HEK293 (cell line): ENCODE measurements around the gene HDC.

Experiments
- CTCF ChIA-PET: fragments of 350-600 bp; formaldehyde crosslinking; extraction: SDS; loops from one replicate; lab custom pipeline; 2021; ENCODE audit warnings: antibody characterized with exemption; lab: Yijun Ruan, JAX
- POLR2A ChIA-PET: fragments of 300-600 bp; formaldehyde crosslinking; extraction: SDS; loops from one replicate; lab custom pipeline; 2020; ENCODE audit warnings: antibody characterized with exemption, inconsistent platforms; lab: Yijun Ruan, JAX
- H3K27ac ChIP-seq: fragments of 200-500 bp; sonication (Bioruptor generic); 2 replicates; pipeline ENCODE4 v1.5.1; 2014; ENCODE audit warnings: low read depth, low read length, control low read depth, inconsistent platforms; ENCODE audit errors: extremely low read depth
- H3K36me3 ChIP-seq, 2 experiments: fragments of 200-500 bp in 1 of 2; sonication (Bioruptor generic) in 1 of 2; 1 replicate in 1 of 2; 2 replicates in 1 of 2; pipeline ENCODE4 v1.5.1; 2014 to 2017; ENCODE audit warnings: inconsistent platforms in 2 of 2, low read length in 2 of 2; ENCODE audit not compliant: control insufficient read depth in 2 of 2, insufficient read depth in 1 of 2
- H3K4me1 ChIP-seq: fragments of 200-500 bp; sonication (Bioruptor generic); 2 replicates; pipeline ENCODE4 v1.5.1; 2014; ENCODE audit warnings: mild to moderate bottlenecking, low read length, inconsistent platforms; ENCODE audit not compliant: control insufficient read depth, insufficient read depth
- H3K4me3 ChIP-seq: 2 replicates; pipeline ENCODE4 v1.5.1; 2011; ENCODE audit warnings: low read depth, mild to moderate bottlenecking, control low read depth, low read length, moderate library complexity
- H3K9me3 ChIP-seq: fragments of 200-500 bp; sonication (Bioruptor generic); 2 replicates; pipeline ENCODE4 v1.5.1; 2014; ENCODE audit warnings: low read depth, low read length, inconsistent platforms; ENCODE audit not compliant: control insufficient read depth, insufficient read depth
- BCL11B ChIP-seq: fragments of 450-650 bp; formaldehyde crosslinking; IDR thresholded peaks from 2 replicates; pipeline ENCODE4 v1.5.1; 2016; ENCODE audit warnings: low read depth, missing biosample characterization, missing genetic modification characterization
- HOXD13 ChIP-seq: sonication (generic); formaldehyde crosslinking; IDR thresholded peaks from 2 replicates; pipeline ENCODE4 v1.8.0; 2022; ENCODE audit warnings: missing genetic modification reagents, borderline replicate concordance
- ZNF157 ChIP-seq: fragments of 450-650 bp; formaldehyde crosslinking; IDR thresholded peaks from 2 replicates; pipeline ENCODE4 v1.5.1; 2016; ENCODE audit warnings: missing biosample characterization, missing genetic modification characterization
- ZNF174 ChIP-seq: fragments of 450-650 bp; formaldehyde crosslinking; IDR thresholded peaks from 2 replicates; pipeline ENCODE4 v1.5.0; 2017; ENCODE audit warnings: missing biosample characterization, mild to moderate bottlenecking, missing genetic modification characterization
- ZNF560 ChIP-seq: fragments of 450-650 bp; formaldehyde crosslinking; IDR thresholded peaks from 2 replicates; pipeline ENCODE4 v1.5.1; 2017; ENCODE audit warnings: missing biosample characterization, missing genetic modification characterization, borderline replicate concordance
- ZNF580 ChIP-seq: fragments of 450-650 bp; formaldehyde crosslinking; IDR thresholded peaks from 2 replicates; pipeline ENCODE4 v1.5.1; 2016; ENCODE audit warnings: missing biosample characterization, missing genetic modification characterization
- ZNF610 ChIP-seq: fragments of 450-650 bp; formaldehyde crosslinking; IDR thresholded peaks from 2 replicates; pipeline ENCODE4 v1.5.1; 2016; ENCODE audit warnings: missing biosample characterization, missing genetic modification characterization, borderline replicate concordance
- ZNF623 ChIP-seq: fragments of 450-650 bp; formaldehyde crosslinking; IDR thresholded peaks from 2 replicates; pipeline ENCODE4 v1.5.1; 2016; ENCODE audit warnings: missing biosample characterization, missing genetic modification characterization
- ZNF704 ChIP-seq: fragments of 450-650 bp; formaldehyde crosslinking; IDR thresholded peaks from 2 replicates; pipeline ENCODE4 v1.5.1; 2016; ENCODE audit warnings: missing biosample characterization, missing genetic modification characterization
- ZNF76 ChIP-seq: fragments of 450-650 bp; formaldehyde crosslinking; IDR thresholded peaks from 2 replicates; pipeline ENCODE4; 2016; ENCODE audit warnings: low read depth, missing biosample characterization, missing genetic modification characterization, borderline replicate concordance
- ZNF768 ChIP-seq: fragments of 450-650 bp; formaldehyde crosslinking; IDR thresholded peaks from 2 replicates; pipeline ENCODE4 v1.5.1; 2018; ENCODE audit warnings: missing biosample characterization, mild to moderate bottlenecking, missing genetic modification characterization
- ZNF777 ChIP-seq: fragments of 450-650 bp; formaldehyde crosslinking; IDR thresholded peaks from 2 replicates; pipeline ENCODE4 v1.5.1; 2017; ENCODE audit warnings: missing biosample characterization, missing genetic modification characterization, borderline replicate concordance
- ZNF843 ChIP-seq: fragments of 450-650 bp; formaldehyde crosslinking; IDR thresholded peaks from 2 replicates; pipeline ENCODE4 v1.5.1; 2016; ENCODE audit warnings: missing biosample characterization, missing genetic modification characterization
- TF ChIP-seq, protein P1 (sequence below): fragments of 450-650 bp; formaldehyde crosslinking; IDR thresholded peaks from 2 replicates; pipeline ENCODE4 v1.5.1; 2016; ENCODE audit warnings: missing biosample characterization, missing genetic modification characterization
- TF ChIP-seq, protein P2 (sequence below): fragments of 450-650 bp; formaldehyde crosslinking; IDR thresholded peaks from 2 replicates; pipeline ENCODE4 v1.5.1; 2017; ENCODE audit warnings: missing biosample characterization, missing genetic modification characterization
- TF ChIP-seq, protein P3 (sequence below): fragments of 450-650 bp; formaldehyde crosslinking; IDR thresholded peaks from 2 replicates; pipeline ENCODE4 v1.5.1; 2016; ENCODE audit warnings: missing biosample characterization, missing genetic modification characterization

HDC gene

GRCh38 chr15:50251638-50252182 is 13.8 kb downstream of the HDC start:
- POLR2A ChIA-PET, result no interaction called here
- TF ChIP-seq ZNF560 (tag by site-specific recombination), result no peak
- no peak for TF ChIP-seq ZNF704 (tag by site-specific recombination)
- no peak for TF ChIP-seq ZNF76
- TF ChIP-seq ZNF174 (tag by site-specific recombination), result no peak
- Histone ChIP-seq H3K36me3 (no peaks in the 10 kb centered on the region), H3K4me1 (no peaks in the 10 kb centered on the region), H3K9me3 (no peaks in the 10 kb centered on the region), H3K27ac (no peak overlapping the region), H3K4me3 (no peak overlapping the region)
- CTCF ChIA-PET, result no interaction called here

GRCh38 chr15:50250760-50251394 is 14.6 kb downstream of the HDC start:
- Histone ChIP-seq H3K9me3 (no peaks in the 10 kb centered on the region), H3K36me3 (no peaks in the 10 kb centered on the region), H3K27ac (no peak overlapping the region), H3K4me3 (no peak overlapping the region), H3K4me1 (no peaks in the 10 kb centered on the region)
- TF ChIP-seq ZNF580 (no peak), ZNF843 (tag by site-specific recombination) (no peak), HOXD13 (CRISPR knock-in tag) (no peak), ZNF623 (tag by site-specific recombination) (no peak), BCL11B (tag by site-specific recombination) (no peak), ZNF157 (tag by site-specific recombination) (no peak), ZNF610 (tag by site-specific recombination) (no peak), ZNF777 (tag by site-specific recombination) (no peak), ZNF768 (tag by site-specific recombination) (no peak)
- TF ChIP-seq, protein P1, sequence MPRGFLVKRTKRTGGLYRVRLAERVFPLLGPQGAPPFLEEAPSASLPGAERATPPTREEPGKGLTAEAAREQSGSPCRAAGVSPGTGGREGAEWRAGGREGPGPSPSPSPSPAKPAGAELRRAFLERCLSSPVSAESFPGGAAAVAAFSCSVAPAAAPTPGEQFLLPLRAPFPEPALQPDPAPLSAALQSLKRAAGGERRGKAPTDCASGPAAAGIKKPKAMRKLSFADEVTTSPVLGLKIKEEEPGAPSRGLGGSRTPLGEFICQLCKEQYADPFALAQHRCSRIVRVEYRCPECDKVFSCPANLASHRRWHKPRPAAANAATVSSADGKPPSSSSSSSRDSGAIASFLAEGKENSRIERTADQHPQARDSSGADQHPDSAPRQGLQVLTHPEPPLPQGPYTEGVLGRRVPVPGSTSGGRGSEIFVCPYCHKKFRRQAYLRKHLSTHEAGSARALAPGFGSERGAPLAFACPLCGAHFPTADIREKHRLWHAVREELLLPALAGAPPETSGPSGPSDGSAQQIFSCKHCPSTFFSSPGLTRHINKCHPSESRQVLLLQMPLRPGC (tag by site-specific recombination), result no peak
- TF ChIP-seq, protein P2, sequence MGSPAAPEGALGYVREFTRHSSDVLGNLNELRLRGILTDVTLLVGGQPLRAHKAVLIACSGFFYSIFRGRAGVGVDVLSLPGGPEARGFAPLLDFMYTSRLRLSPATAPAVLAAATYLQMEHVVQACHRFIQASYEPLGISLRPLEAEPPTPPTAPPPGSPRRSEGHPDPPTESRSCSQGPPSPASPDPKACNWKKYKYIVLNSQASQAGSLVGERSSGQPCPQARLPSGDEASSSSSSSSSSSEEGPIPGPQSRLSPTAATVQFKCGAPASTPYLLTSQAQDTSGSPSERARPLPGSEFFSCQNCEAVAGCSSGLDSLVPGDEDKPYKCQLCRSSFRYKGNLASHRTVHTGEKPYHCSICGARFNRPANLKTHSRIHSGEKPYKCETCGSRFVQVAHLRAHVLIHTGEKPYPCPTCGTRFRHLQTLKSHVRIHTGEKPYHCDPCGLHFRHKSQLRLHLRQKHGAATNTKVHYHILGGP (tag by site-specific recombination), result no peak
- TF ChIP-seq, protein P3, sequence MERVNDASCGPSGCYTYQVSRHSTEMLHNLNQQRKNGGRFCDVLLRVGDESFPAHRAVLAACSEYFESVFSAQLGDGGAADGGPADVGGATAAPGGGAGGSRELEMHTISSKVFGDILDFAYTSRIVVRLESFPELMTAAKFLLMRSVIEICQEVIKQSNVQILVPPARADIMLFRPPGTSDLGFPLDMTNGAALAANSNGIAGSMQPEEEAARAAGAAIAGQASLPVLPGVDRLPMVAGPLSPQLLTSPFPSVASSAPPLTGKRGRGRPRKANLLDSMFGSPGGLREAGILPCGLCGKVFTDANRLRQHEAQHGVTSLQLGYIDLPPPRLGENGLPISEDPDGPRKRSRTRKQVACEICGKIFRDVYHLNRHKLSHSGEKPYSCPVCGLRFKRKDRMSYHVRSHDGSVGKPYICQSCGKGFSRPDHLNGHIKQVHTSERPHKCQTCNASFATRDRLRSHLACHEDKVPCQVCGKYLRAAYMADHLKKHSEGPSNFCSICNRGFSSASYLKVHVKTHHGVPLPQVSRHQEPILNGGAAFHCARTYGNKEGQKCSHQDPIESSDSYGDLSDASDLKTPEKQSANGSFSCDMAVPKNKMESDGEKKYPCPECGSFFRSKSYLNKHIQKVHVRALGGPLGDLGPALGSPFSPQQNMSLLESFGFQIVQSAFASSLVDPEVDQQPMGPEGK (tag by site-specific recombination), result no peak
- CTCF ChIA-PET, result no interaction called here
- POLR2A ChIA-PET, result no interaction called here
